ENCODE measurements around the gene SNX18. TPM values are rescaled to one million over a fixed set of nuclear protein-coding genes. Genes with fewer than 3 reads are reported as not detected.

Gene SNX18
- total RNA-seq, 1 experiment from 2014 or later, result 16.0 TPM

DNA sequence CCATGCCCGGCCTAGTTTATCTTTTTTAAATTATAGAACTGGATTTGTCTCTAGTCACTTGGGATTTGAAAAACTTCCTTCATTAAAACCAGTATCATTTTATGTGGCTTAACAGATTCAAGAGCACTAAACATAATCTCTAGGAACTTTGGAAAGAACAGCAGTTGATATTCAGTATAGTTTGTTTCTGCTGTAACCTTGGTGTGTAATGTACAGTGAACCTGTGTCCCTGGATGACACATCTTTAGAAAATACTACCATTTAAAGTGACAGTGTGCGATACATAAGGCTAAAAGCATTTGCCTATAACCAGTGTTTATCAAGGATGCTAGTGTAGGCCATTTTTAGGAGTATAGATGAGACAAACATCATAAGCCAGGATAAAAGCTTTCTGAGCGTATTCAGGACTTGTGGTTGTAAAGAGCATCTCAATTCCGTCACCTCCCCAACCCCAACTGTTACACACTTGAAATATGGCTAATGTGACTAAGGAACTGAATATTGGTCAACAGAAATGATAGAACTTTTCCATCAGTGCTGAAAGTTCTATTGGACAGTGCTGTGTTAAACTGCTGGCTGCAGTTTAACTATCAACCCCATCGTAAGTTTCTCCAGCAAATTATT, 4.4 kb downstream of the SNX18 start:
- H3K9me3 ChIP-seq (ENCODE audit: control insufficient read depth in 1 of 2, insufficient read depth in 1 of 2, low read depth in 1 of 2, low read length in 2 of 2), result no peaks in the 10 kb centered on the region
- no peak overlapping the region for H3K27ac ChIP-seq (ENCODE audit: low read depth, low read length)
- H3K27me3 ChIP-seq (ENCODE audit: insufficient read depth, low read length), result no peaks in the 10 kb centered on the region
- no peak overlapping the region for H3K9ac ChIP-seq (ENCODE audit: low read length)
- ChIA-PET RAD21 (ENCODE audit: low non-redundant PET in 1 of 2, low total read pairs in 2 of 2, uncharacterized antibody in 2 of 2, unreplicated experiment in 2 of 2) (no interaction called here), CTCF (no interaction called here), POLR2A (no interaction called here)
- no peak for DNase-seq (ENCODE audit: low read depth, low spot score)
- H3K36me3 ChIP-seq (ENCODE audit: control insufficient read depth in 1 of 2, insufficient read depth in 2 of 2, low read length in 2 of 2), result 0 out of 4 replicates have a peak, but pooled peaks cover 0 to 10% of the 10 kb centered on the region in 2 experiments
- no TSS peak for BruUV-seq (replicated peaks)
- H3K4me3 ChIP-seq (replicated peaks in 1 of 2; ENCODE audit: low read depth in 1 of 2, low read length in 2 of 2), result no peak overlapping the region
- intact Hi-C loops (cut with micrococcal nuclease), result no loop called here
- no peak overlapping the region for H2AFZ ChIP-seq (ENCODE audit: low read depth, low read length, poor library complexity, severe bottlenecking)
- H3K4me2 ChIP-seq (ENCODE audit: low read length), result no peak overlapping the region
- H3K79me2 ChIP-seq (ENCODE audit: insufficient read depth, low read length), result peaks cover 63% of the 10 kb centered on the region
- H3K4me1 ChIP-seq (ENCODE audit: control insufficient read depth in 1 of 2, insufficient read depth in 2 of 2, low read length in 2 of 2), result peaks cover 2 to 12% of the 10 kb centered on the region in 2 experiments; a peak in 1 of 4 replicates
- ATAC-seq, result no peak
- TF ChIP-seq EZH2 (IDR thresholded peaks at IDR 0.05) (no peak), ATF3 (IDR thresholded peaks at IDR 0.05) (no peak), SP1 (IDR thresholded peaks at IDR 0.05; ENCODE audit: low read depth) (no peak), EZH2phosphoT487 (IDR thresholded peaks at IDR 0.05; ENCODE audit: borderline replicate concordance) (no peak), CBX3 (IDR thresholded peaks at IDR 0.05; ENCODE audit: low read depth) (no peak), FOSL1 (IDR thresholded peaks at IDR 0.05; ENCODE audit: low read depth) (no peak), ZFX (IDR thresholded peaks at IDR 0.05) (no peak), CEBPB (IDR thresholded peaks at IDR 0.05; ENCODE audit: low read depth) (no peak), YY1 (IDR thresholded peaks at IDR 0.05; ENCODE audit: extremely low read depth, insufficient replicate concordance, low read depth, low read length) (no peak), SIN3A (IDR thresholded peaks at IDR 0.05; ENCODE audit: low read depth) (no peak), ZNF274 (IDR thresholded peaks at IDR 0.05; ENCODE audit: low read depth, low read length) (no peak), EGR1 (IDR thresholded peaks at IDR 0.05; ENCODE audit: low read depth) (no peak)
- TF ChIP-seq, protein P1, sequence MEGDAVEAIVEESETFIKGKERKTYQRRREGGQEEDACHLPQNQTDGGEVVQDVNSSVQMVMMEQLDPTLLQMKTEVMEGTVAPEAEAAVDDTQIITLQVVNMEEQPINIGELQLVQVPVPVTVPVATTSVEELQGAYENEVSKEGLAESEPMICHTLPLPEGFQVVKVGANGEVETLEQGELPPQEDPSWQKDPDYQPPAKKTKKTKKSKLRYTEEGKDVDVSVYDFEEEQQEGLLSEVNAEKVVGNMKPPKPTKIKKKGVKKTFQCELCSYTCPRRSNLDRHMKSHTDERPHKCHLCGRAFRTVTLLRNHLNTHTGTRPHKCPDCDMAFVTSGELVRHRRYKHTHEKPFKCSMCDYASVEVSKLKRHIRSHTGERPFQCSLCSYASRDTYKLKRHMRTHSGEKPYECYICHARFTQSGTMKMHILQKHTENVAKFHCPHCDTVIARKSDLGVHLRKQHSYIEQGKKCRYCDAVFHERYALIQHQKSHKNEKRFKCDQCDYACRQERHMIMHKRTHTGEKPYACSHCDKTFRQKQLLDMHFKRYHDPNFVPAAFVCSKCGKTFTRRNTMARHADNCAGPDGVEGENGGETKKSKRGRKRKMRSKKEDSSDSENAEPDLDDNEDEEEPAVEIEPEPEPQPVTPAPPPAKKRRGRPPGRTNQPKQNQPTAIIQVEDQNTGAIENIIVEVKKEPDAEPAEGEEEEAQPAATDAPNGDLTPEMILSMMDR (IDR thresholded peaks at IDR 0.05 in 2 of 3, conservative IDR thresholded peaks at IDR 0.05 in 1 of 3; ENCODE audit: borderline replicate concordance in 1 of 3, insufficient read depth in 1 of 3, low read depth in 2 of 3, low read length in 2 of 3), result no peak
- H3K9me2 ChIP-seq (ENCODE audit: insufficient read depth), result no peaks in the 10 kb centered on the region
- peaks cover 4% of the 10 kb centered on the region; the same call in 1 of the 2 replicates for H4K20me1 ChIP-seq (ENCODE audit: insufficient read depth)
